Hepatocyte (in vitro differentiated cells): ENCODE measurements around the gene CLEC18A. TPM values are rescaled to one million over a fixed set of nuclear protein-coding genes. Genes with fewer than 3 reads are reported as not detected.

ENCODE experiments used
- DNase-seq: peaks from one replicate; pipeline ENCODE4 v3.0.0-alpha.2; 2016; ENCODE audit warnings: low spot score
- H2AFZ ChIP-seq: fragments of 200-600 bp; sonication (generic); 2 replicates; pipeline ENCODE4 v1.6.0; 2016; ENCODE audit warnings: antibody characterized with exemption, mild to moderate bottlenecking
- H3K27ac ChIP-seq: fragments of 200-600 bp; sonication (generic); 2 replicates; pipeline ENCODE4 v1.5.1; 2016; ENCODE audit warnings: mild to moderate bottlenecking
- H3K27me3 ChIP-seq: fragments of 200-600 bp; sonication (generic); 2 replicates; pipeline ENCODE4 v1.6.1; 2016
- H3K36me3 ChIP-seq: fragments of 200-600 bp; sonication (generic); replicated peaks from 2 replicates; pipeline ENCODE4 v1.5.1; 2016; ENCODE audit warnings: low read depth; ENCODE audit not compliant: insufficient read depth
- H3K4me1 ChIP-seq: fragments of 200-600 bp; sonication (generic); 2 replicates; pipeline ENCODE4 v1.5.1; 2016; ENCODE audit warnings: mild to moderate bottlenecking, moderate library complexity; ENCODE audit not compliant: insufficient read depth
- H3K4me2 ChIP-seq: fragments of 200-600 bp; sonication (generic); 2 replicates; pipeline ENCODE4 v1.6.0; 2016
- H3K4me3 ChIP-seq: fragments of 200-600 bp; sonication (generic); 2 replicates; pipeline ENCODE4 v1.5.1; 2016; ENCODE audit warnings: mild to moderate bottlenecking
- H3K79me2 ChIP-seq: fragments of 200-600 bp; sonication (generic); 2 replicates; pipeline ENCODE4 v1.6.0; 2017; ENCODE audit warnings: mild to moderate bottlenecking
- H3K9me2 ChIP-seq: fragments of 200-600 bp; sonication (generic); replicated peaks from 2 replicates; pipeline ENCODE4 v1.6.0; 2017; ENCODE audit warnings: mild to moderate bottlenecking; ENCODE audit not compliant: insufficient read depth
- H3K9me3 ChIP-seq: fragments of 200-600 bp; sonication (generic); 2 replicates; pipeline ENCODE4 v1.5.1; 2016; ENCODE audit warnings: low read depth, mild to moderate bottlenecking
- H4K20me1 ChIP-seq: fragments of 200-600 bp; sonication (generic); 2 replicates; pipeline ENCODE4 v1.6.0; 2016; ENCODE audit warnings: mild to moderate bottlenecking; ENCODE audit not compliant: insufficient read depth, poor library complexity, severe bottlenecking
- CTCF ChIP-seq: fragments of 200-600 bp; sonication (generic); IDR thresholded peaks from 2 replicates; pipeline ENCODE4 v1.5.1; 2016; ENCODE audit warnings: antibody characterized with exemption, mild to moderate bottlenecking; ENCODE audit not compliant: poor library complexity
- EZH2 ChIP-seq: fragments of 200-600 bp; sonication (generic); IDR thresholded peaks from 2 replicates; pipeline ENCODE4 v1.6.1; 2016; ENCODE audit warnings: antibody characterized with exemption, mild to moderate bottlenecking, borderline replicate concordance
- EZH2phosphoT487 ChIP-seq: fragments of 200-600 bp; sonication (generic); IDR thresholded peaks from one replicate; pipeline ENCODE4 v1.6.1; 2018; ENCODE audit warnings: antibody characterized with exemption, mild to moderate bottlenecking, low read depth, moderate library complexity; ENCODE audit not compliant: unreplicated experiment, severe bottlenecking
- WGBS: methylation state at CpG from one replicate; pipeline ENCODE4 v1.1.6; 2016; ENCODE audit warnings: low lambda C conversion rate; ENCODE audit errors: missing lambda C conversion rate; 5-methylcytosine and 5-hydroxymethylcytosine counted together
- polyA plus RNA-seq: library from polyadenylated mRNA; unstranded; fragments of >200 nt; fragmentation: Nextera tagmentation; extraction: Ambion mirVana; gene quantifications from 2 replicates; pipeline ENCODE4 v1.2.1, GENCODE V29; 2016
- total RNA-seq: library from RNA; depleted of rRNA; stranded (reverse); fragments of >200 nt; gene quantifications from 2 replicates; pipeline ENCODE4 v1.2.3, GENCODE V29; 2014

The CLEC18A gene
- total and polyA plus RNA-seq, 2 experiments from 2014 or later = 0.37 to 1.9 TPM

DNA sequence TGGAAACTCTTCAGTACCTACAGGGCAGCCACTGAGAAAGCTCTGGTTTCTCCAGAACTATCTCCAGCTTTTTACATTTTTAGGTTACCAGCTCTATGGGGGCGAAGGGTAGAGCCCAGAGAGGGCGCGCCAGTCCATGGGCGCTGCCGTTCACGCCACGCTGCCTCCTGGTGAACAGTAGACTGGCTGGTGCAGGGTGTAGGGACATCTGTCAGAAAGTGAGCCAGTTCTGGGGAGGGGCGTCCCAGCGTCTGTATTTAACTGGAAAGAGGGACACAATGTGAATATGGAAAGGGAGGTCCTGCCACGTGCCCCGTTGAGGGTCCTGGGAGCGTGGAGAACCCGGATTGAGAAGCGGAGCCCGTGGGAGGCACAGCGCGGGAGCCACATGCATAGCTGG, 16.4 kb upstream of the CLEC18A start:
- H3K4me1 ChIP-seq = peaks cover 6% of the 10 kb centered on the region
- no peak overlapping the region for H2AFZ ChIP-seq
- H3K36me3 ChIP-seq = no peaks in the 10 kb centered on the region
- no peak overlapping the region for H3K4me3 ChIP-seq
- H3K4me2 ChIP-seq = no peak overlapping the region
- H3K27me3 ChIP-seq = no peaks in the 10 kb centered on the region
- no peak for TF ChIP-seq EZH2phosphoT487
- TF ChIP-seq CTCF = no peak
- no peak for TF ChIP-seq EZH2
- WGBS = 99% methylated on average over 17 of the region's 17 CpGs
- no peaks in the 10 kb centered on the region for H3K9me2 ChIP-seq
- DNase-seq = no peak
- no peaks in the 10 kb centered on the region for H3K79me2 ChIP-seq
- H4K20me1 ChIP-seq = no peaks in the 10 kb centered on the region
- no peak overlapping the region for H3K27ac ChIP-seq
- H3K9me3 ChIP-seq = no peaks in the 10 kb centered on the region

- Histone ChIP-seq H3K27me3 (no peaks in the 10 kb centered on the region), H2AFZ (no peak overlapping the region), H3K9me2 (no peaks in the 10 kb centered on the region), H3K79me2 (no peaks in the 10 kb centered on the region), H3K9me3 (no peaks in the 10 kb centered on the region), H3K36me3 (no peaks in the 10 kb centered on the region), H4K20me1 (no peaks in the 10 kb centered on the region), H3K27ac (no peak overlapping the region), H3K4me1 (peaks cover 1% of the 10 kb centered on the region), H3K4me2 (no peak overlapping the region), H3K4me3 (no peak overlapping the region)
- no peak for DNase-seq
- 97% methylated on average over 19 of the region's 19 CpGs for WGBS
- TF ChIP-seq EZH2phosphoT487 = no peak
- TF ChIP-seq EZH2 = no peak
- TF ChIP-seq CTCF = no peak
Observed at GRCh38 chr16:69935278-69935711, 15.8 kb upstream of the CLEC18A start.

GRCh38 chr16:69935740-69936139, 15.4 kb upstream of the CLEC18A start:
- no peak overlapping the region for H3K4me3 ChIP-seq
- TF ChIP-seq EZH2 = no peak
- no peak for TF ChIP-seq CTCF
- TF ChIP-seq EZH2phosphoT487 = no peak
- no peaks in the 10 kb centered on the region for H4K20me1 ChIP-seq
- no peak overlapping the region for H2AFZ ChIP-seq
- no peak for DNase-seq
- no peak overlapping the region for H3K4me2 ChIP-seq
- 98% methylated on average over 10 of the region's 10 CpGs for WGBS
- H3K9me2 ChIP-seq = no peaks in the 10 kb centered on the region
- H3K9me3 ChIP-seq = no peaks in the 10 kb centered on the region
- no peaks in the 10 kb centered on the region for H3K4me1 ChIP-seq
- H3K79me2 ChIP-seq = no peaks in the 10 kb centered on the region
- H3K27ac ChIP-seq = no peak overlapping the region
- H3K27me3 ChIP-seq = no peaks in the 10 kb centered on the region
- no peaks in the 10 kb centered on the region for H3K36me3 ChIP-seq

GRCh38 chr16:69936252-69936651, 14.9 kb upstream of the CLEC18A start:
- H3K4me2 ChIP-seq = no peak overlapping the region
- H2AFZ ChIP-seq = no peak overlapping the region
- H3K36me3 ChIP-seq = no peaks in the 10 kb centered on the region
- H3K27me3 ChIP-seq = no peaks in the 10 kb centered on the region
- WGBS = over 99% methylated on average over 15 of the region's 16 CpGs
- H3K9me3 ChIP-seq = no peaks in the 10 kb centered on the region
- H3K9me2 ChIP-seq = no peaks in the 10 kb centered on the region
- no peak overlapping the region for H3K4me3 ChIP-seq
- DNase-seq = no peak
- no peaks in the 10 kb centered on the region for H4K20me1 ChIP-seq
- no peak overlapping the region for H3K27ac ChIP-seq
- TF ChIP-seq EZH2 (no peak), CTCF (no peak), EZH2phosphoT487 (no peak)
- no peaks in the 10 kb centered on the region for H3K4me1 ChIP-seq
- H3K79me2 ChIP-seq = no peaks in the 10 kb centered on the region
